ENCODE data around the gene HDGFL2. TPM values are rescaled to one million over a fixed set of nuclear protein-coding genes. Genes with fewer than 3 reads are reported as not detected.

Gene HDGFL2
- polyA plus RNA-seq, 1 experiment = 23.5 TPM

GRCh38 chr19:4494691-4495064 is 22.6 kb downstream of the HDGFL2 start:
- ChIA-PET CTCF (interaction anchor here (0.6 kb wide), 1 partner anchor 17 kb away, joined by 3 read pairs; no protein-coding TSS in a partner anchor), POLR2A (interaction anchor here (0.8 to 1.0 kb wide), 2 partner anchors 9 to 13 kb away, joined by 3 to 4 read pairs; no protein-coding TSS in a partner anchor)
- H3K27ac ChIP-seq (ENCODE audit: low read depth, low read length) = no peak overlapping the region
- no peaks in the 10 kb centered on the region; the same call in 1 of the 2 replicates for H3K9me3 ChIP-seq (ENCODE audit: control insufficient read depth, insufficient read depth, low read length)
- TF ChIP-seq CTCF (IDR thresholded peaks at IDR 0.05; ENCODE audit: low read depth, low read length) = no peak
- DNase-seq (ENCODE audit: low read depth, low spot score) = no peak
- H3K4me3 ChIP-seq (ENCODE audit: low read depth, low read length) = no peak overlapping the region
- H3K27me3 ChIP-seq (ENCODE audit: control insufficient read depth, insufficient read depth, low read length) = no peaks in the 10 kb centered on the region

- TF ChIP-seq CTCF (IDR thresholded peaks at IDR 0.05; ENCODE audit: low read depth, low read length) = no peak
- ChIA-PET POLR2A (interaction anchor here (1.0 kb wide), 1 partner anchor 14 kb away, joined by 3 read pairs; no protein-coding TSS in a partner anchor), CTCF (no interaction called here)
- Histone ChIP-seq H3K9me3 (ENCODE audit: control insufficient read depth, insufficient read depth, low read length) (no peaks in the 10 kb centered on the region; the same call in 1 of the 2 replicates), H3K27me3 (ENCODE audit: control insufficient read depth, insufficient read depth, low read length) (no peaks in the 10 kb centered on the region), H3K27ac (ENCODE audit: low read depth, low read length) (no peak overlapping the region), H3K4me3 (ENCODE audit: low read depth, low read length) (no peak overlapping the region)
- no peak for DNase-seq (ENCODE audit: low read depth, low spot score)
These were observed 23.4 kb downstream of the HDGFL2 start for GRCh38 chr19:4495471-4495870.

- ChIA-PET CTCF (no interaction called here), POLR2A (no interaction called here)
- no peak overlapping the region for H3K27ac ChIP-seq (ENCODE audit: low read depth, low read length)
- H3K4me3 ChIP-seq (ENCODE audit: low read depth, low read length) = no peak overlapping the region
- DNase-seq (ENCODE audit: low read depth, low spot score) = no peak
- H3K27me3 ChIP-seq (ENCODE audit: control insufficient read depth, insufficient read depth, low read length) = no peaks in the 10 kb centered on the region
- no peaks in the 10 kb centered on the region; the same call in 1 of the 2 replicates for H3K9me3 ChIP-seq (ENCODE audit: control insufficient read depth, insufficient read depth, low read length)
- TF ChIP-seq CTCF (IDR thresholded peaks at IDR 0.05; ENCODE audit: low read depth, low read length) = no peak
These were observed 24.2 kb downstream of the HDGFL2 start for GRCh38 chr19:4496304-4496703.

- H3K27me3 ChIP-seq (ENCODE audit: control insufficient read depth, insufficient read depth, low read length) = no peaks in the 10 kb centered on the region
- POLR2A ChIA-PET = no interaction called here
- CTCF ChIA-PET = interaction anchor here (0.5 kb wide), 1 partner anchor 294 kb away, joined by 3 read pairs; the partner anchor contains the start of gene FEM1A
These were observed 25.8 kb downstream of the HDGFL2 start for GRCh38 chr19:4497770-4498389.

More at GRCh38 chr19:4497770-4498389, 25.8 kb downstream of the HDGFL2 start:
- DNase-seq (ENCODE audit: low read depth, low spot score) = no peak
- Histone ChIP-seq H3K9me3 (ENCODE audit: control insufficient read depth, insufficient read depth, low read length) (no peaks in the 10 kb centered on the region; the same call in 1 of the 2 replicates), H3K4me3 (ENCODE audit: low read depth, low read length) (no peak overlapping the region), H3K27ac (ENCODE audit: low read depth, low read length) (no peak overlapping the region)
- TF ChIP-seq CTCF (IDR thresholded peaks at IDR 0.05; ENCODE audit: low read depth, low read length) = no peak

Data from AG04450 (cell line).